ENCODE measurements around the gene ENTREP3.

- TF ChIP-seq, protein P1, sequence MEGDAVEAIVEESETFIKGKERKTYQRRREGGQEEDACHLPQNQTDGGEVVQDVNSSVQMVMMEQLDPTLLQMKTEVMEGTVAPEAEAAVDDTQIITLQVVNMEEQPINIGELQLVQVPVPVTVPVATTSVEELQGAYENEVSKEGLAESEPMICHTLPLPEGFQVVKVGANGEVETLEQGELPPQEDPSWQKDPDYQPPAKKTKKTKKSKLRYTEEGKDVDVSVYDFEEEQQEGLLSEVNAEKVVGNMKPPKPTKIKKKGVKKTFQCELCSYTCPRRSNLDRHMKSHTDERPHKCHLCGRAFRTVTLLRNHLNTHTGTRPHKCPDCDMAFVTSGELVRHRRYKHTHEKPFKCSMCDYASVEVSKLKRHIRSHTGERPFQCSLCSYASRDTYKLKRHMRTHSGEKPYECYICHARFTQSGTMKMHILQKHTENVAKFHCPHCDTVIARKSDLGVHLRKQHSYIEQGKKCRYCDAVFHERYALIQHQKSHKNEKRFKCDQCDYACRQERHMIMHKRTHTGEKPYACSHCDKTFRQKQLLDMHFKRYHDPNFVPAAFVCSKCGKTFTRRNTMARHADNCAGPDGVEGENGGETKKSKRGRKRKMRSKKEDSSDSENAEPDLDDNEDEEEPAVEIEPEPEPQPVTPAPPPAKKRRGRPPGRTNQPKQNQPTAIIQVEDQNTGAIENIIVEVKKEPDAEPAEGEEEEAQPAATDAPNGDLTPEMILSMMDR (IDR thresholded peaks at IDR 0.05) = no peak
- TF ChIP-seq EP300 (IDR thresholded peaks at IDR 0.05) (no peak), POLR2A (IDR thresholded peaks at IDR 0.05) (no peak), POLR2AphosphoS5 (IDR thresholded peaks at IDR 0.05) (no peak)
Observed at GRCh38 chr1:155256058-155256852, 972 bp upstream of the ENTREP3 start.

All from stomach (tissue), 4 donors.